Ramos (cell line): ENCODE measurements around the gene NKD1.

Experiments used
- in situ Hi-C: fragments of 300-500 bp; cut with MboI; formaldehyde crosslinking; loops from one replicate; pipeline ENCODE4 v1.14.3; 2022; ENCODE audit warnings: low sequenced_read_pairs; ENCODE audit not compliant: unreplicated experiment

The NKD1 gene

DNA sequence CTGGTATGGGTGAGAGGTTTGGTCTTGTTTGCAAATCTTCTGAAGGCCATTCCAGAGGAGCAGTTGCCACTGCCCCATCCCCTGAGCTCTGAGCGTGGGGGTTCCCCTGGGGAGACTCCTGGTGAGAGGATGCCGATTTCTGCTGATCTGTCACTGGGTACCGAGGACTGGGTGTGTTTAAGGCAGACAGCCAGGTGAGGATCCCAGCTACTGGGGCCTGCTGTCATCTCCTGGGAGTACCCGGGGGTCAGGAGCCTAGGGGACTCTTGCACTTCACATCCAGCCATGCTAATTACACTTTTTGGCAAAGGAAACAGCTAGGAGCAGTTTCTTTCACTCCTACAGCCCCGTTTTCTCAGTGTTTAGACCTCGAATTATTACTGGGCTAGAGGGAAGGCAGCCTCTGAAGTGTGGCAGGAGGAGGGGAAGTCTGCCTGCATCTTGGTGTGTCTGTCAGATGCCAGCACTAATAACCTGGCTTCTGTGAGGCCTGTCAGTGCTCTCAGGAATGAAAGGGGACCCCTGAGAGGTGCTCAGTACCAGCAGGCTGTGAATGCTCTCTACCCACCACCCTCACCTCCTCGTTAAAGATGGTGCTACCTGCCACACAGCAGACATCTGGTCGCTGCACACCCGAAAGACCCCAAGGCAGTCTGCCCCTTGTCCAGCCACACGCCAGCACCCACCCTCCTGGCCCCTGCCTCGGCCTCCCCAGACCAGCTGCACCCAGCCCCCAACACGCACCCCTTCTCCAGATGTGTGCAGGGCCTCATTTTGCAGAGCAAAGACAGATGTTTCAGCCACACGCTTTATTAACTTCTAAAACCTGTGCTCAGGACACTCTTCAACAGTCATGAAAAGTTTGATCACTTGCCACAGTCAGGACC is 89.8 kb downstream of the NKD1 start:
- in situ Hi-C loops = no loop called here

DNA sequence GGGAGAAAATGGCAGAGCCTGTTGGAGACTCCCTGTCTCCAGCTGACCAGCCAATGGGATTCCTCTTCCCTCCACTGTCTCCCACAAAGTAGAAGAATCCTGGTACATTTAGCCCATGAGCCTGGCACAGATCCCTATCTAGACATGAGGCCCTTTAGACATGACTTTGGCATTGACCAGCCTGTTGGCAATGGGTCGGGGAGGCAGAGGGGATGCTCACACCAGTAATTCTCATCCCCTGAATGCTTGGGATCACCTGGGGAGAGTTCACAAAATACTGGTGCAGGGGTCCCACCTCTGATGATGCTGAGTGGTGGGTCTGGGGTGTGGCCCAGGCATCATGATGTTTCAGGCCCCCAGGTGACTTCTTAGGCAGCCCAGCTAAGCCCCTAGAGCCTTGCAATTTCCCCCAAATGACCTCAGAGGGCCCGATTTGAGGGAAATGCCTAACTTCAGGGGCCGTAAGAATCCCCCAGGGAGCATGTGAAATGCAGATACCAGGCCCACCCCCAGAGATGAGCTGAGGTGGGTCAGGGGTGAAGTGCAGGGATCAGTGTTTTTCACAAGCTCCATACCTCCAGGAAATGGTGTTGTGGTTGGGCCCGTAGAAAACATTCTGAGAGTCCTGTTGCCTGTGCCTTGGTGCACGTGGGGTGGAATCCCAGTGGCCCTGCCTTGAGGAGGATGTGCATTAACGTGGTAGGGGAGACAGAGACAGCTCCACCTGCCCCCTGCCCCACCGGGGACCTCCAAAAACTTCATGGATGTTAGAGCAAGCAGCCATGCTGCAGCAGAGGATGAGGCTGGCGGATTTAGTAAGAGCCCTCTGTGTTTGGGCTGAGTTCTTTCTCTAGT is 90.8 kb downstream of the NKD1 start:
- in situ Hi-C loops = no loop called here

DNA sequence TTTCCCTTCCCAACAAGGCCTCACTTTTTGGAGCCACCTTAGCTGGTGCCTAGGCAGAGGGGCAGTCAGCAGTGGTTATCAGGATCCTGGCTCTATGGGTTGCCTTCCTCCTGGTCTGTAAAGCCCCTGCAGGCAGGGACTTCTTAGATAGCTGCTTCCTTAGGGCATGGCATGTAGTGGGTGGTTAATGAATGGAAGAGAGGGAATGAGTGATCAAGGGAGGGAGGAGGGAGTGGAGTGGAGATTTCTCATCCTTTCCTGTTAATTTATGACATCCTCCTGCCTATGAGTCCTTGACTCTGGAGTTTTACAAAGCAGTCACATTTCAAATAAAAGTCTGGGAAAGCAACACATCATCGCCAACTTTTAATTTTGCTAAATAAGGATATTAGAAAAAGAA is 92.2 kb downstream of the NKD1 start:
- in situ Hi-C loops = no loop called here

DNA sequence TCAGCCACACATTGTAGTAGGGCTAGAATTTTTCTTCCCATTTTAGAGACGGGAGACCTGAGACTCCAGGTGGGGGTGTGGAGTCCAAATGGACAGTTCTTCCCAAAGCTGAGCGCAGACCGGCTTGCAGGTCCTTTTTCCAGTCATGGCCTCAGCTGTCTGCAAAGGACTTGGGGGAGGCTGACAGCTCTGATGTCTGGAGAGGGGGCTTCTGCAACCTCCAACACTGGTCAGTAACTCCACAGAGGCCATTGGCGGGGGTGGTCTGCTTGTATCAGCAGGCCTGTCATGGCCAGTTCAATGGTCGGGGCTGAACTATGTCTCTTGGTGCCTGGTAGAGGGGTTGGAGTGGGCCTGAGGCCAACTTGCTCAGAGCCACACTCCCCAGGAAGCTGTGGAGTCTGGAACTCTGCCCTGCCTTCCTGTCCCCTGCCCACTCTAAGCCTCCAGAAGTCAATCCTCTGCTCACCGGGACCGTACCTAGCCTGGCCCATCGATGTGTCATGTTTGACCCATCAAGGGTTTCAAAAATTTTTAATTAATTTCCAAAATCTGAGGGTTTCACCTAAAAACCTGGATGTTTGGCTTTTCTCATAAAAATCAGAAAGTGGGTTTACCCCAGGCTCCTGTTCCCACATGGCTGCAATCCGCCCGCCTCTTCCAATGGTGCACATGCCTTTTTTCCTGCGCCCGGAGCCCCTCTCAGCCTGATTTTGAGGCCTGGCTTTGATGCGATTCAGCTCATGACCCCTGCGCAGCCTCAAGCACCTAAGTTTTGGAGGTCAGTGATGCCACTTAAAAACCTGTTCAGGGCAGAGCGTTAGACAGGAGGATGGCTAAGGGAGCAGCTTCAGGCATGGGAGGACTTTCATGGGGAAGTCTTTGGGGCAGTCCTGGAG is 93.0 kb downstream of the NKD1 start:
- in situ Hi-C loops = no loop called here

DNA sequence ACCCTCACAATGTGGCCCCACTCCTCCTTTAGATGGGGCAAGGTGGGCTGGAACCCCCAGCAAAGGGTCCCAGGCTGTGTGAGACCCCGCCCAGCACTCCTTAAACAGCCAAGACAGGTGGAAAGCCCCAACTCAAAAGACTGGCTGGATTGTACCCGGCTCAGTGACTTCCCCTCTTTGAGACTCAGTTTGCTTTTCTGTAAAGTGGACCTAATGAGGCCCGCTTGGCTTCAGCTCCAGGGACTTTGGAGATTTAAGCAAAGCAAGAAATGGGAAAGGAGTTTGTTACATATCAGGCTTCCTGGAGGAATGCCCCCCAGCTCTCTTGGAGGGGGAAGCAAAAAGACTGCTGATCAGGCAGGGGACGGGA is 93.6 kb downstream of the NKD1 start:
- in situ Hi-C loops = no loop called here

DNA sequence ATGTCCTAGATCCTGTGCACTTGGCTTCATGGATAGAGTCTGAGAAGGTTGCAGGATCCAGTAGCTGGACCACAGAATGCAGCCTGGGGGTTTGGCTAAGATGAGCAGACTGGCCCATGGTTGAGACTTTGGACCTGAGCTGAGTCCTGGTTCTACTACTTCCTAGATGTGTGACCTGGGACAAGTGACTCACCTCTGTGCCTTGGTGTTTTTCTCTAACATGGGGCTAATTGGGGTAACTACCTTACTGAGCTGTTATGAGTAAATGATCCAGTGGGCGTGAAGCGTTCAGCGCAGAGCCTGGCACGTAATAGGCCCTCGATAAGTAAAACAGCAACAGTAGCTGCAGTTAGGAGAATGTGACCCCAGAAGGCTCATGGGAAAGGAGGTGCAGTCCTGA is 94.2 kb downstream of the NKD1 start:
- in situ Hi-C loops = no loop called here

DNA sequence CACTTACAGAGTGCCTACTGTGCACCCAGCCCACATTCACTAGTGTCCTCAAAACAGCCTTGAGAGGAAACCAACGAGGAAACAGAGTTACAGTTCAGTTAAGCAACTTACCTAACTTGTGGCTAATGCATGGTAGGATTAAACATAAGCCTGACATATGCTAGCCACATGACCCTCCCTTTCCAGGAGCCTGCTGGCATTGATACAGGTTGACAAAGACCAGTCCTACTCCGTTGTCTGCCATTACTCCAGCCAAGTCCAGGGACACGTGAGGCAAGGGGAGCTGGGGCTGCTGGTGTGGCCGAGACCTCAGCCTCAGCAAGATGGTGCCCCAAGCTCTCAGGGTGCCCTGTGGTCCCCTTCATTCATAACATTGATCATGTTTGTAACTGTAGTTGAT is 95.0 kb downstream of the NKD1 start:
- in situ Hi-C loops = no loop called here

DNA sequence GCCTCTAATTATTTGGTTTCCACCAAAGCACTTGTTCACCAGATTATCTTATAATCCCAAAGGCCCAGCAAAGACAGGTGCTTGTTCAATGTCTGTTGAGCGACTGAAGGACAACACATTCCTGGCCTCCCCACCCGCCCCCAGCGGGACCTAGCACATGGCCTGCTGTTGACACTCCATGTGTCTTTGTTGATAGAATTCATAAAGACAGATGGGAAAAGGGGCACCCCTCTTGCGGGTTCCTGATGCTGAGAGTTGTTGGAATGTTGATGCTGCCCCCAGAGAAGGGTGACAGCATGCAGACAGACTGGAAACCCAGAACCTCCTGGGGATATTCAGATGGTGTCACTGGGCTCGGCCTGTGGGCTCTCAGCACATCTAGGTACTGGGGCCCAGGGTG is 96.0 kb downstream of the NKD1 start:
- in situ Hi-C loops = no loop called here

DNA sequence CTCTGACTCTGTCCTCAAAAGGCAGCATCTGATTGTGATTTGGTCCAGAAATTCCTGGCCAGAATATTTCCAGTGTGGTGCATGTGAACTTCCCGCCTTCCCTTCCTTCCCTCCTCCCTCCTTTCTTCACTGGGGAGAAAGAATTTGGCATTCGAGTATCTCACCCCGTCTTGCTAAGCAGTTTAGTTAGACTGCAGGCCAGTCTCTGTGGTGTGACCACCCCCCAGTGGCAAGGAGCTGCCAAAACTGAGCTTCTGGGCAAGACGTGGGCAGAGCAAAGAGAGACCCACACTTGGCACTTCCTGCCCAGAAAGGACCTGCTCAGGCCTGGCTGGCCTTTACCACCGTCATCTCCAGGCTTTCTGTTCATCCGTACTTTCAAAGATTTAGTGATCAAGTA is 96.5 kb downstream of the NKD1 start:
- in situ Hi-C loops = no loop called here

DNA sequence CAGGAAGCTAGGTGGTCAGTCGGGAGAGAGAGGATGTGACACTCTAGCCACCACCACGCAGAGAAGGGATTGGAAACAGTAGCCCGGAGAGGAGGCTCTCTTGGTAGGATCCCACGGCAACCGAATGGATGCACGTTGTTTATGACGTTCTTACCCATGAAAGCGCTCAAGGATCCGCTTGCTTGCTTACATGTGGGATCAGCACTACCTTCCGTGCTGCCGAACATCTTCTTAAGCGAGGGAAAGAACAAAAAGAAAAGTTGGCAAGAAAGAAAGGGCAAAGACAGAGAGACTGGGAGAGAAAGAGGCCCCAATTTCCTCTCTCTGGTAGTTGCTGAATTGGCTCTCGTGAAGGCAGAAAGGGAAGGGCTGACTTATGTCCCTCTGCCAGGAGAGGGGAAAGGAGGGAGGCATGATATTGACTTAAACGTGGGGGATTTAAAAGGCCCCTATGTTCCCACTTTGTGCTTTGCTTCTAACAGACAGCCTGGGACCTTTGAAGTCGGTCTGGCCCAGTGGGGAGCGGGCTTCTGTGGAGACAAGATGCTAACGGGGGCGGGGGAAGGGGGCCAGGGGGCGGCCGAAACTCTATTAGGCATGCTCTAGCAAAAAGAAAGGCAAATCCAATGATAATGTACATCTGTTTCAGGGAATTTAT is 97.5 kb downstream of the NKD1 start:
- in situ Hi-C loops = no loop called here

DNA sequence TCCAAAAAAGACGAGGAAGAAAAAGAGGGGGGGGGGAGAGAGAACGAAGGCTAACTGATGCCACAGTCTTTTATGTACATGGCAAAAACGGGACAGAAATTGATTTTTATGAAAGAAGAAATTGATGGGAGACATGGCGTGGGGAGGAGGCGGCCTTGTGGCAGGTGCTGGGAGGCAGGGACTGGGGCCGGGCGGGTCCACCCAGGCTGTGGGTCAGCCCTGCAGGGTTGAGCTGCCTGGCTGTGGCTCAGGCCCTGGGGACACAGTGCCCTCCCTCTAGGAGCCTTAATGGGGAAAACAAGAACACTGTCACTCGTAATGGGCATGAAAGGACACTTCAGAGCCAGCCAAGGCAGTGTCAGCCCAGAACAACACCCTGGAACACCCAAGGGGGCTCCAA is 98.1 kb downstream of the NKD1 start:
- in situ Hi-C loops = no loop called here

DNA sequence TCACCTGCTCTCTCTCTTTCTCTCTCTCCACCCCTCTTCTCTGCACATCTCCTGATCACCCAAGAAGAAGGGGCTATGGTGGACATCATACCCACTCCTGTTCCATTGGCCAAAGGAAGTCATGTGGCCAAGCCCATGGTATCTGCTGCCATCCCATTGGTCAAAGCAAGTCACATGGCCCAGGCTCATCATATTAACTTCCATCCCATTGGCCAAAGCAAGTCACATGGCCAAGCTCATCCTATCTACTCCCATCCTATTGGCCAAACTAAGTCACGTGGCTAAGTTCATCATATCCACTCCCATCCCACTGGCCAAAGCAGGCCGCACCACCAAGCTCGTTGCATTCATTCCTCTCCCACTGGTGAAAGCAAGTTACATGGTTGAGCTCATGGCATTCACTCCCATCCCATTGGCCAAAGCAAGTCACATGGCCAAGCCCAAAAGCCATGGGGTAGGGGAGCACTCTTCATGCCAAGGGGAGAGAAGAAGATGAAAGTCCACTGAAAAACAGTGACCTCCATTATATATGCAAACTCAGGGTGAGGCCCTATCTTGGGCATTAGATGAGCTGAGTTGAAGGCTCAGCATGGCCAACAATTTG is 103.7 kb downstream of the NKD1 start:
- in situ Hi-C loops = loop anchor here (25.0 kb wide), 1 partner anchor 415 kb away; no protein-coding TSS in a partner anchor

DNA sequence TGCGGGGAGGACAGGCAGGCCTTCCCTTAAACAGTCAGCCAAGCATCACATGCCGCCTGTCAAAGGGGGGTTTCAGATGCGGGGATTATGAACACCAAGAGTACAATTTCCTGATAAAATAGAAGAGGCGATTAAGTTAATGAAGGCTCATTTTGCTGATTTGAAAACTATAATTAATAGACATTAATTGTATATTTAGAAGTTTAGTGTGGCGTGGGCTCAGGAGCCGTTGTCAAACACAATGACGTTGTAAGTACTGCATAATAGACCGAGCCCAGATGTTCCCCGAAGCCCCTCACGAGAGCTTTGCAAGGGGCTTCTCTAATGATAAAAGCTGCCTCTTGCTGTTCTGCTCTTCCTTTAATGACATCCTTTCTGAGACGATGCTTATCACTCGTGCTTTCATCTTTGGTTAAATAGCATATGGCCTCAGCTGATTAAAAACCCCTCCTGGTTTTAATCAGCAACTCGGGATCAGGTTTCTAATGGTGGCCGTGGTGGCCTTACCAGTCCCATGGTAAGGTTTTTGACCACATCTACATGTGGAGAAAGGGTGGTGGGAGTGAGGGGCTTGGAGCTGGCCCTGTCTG is 104.7 kb downstream of the NKD1 start:
- in situ Hi-C loops = loop anchor here (25.0 kb wide), 1 partner anchor 416 kb away; no protein-coding TSS in a partner anchor

DNA sequence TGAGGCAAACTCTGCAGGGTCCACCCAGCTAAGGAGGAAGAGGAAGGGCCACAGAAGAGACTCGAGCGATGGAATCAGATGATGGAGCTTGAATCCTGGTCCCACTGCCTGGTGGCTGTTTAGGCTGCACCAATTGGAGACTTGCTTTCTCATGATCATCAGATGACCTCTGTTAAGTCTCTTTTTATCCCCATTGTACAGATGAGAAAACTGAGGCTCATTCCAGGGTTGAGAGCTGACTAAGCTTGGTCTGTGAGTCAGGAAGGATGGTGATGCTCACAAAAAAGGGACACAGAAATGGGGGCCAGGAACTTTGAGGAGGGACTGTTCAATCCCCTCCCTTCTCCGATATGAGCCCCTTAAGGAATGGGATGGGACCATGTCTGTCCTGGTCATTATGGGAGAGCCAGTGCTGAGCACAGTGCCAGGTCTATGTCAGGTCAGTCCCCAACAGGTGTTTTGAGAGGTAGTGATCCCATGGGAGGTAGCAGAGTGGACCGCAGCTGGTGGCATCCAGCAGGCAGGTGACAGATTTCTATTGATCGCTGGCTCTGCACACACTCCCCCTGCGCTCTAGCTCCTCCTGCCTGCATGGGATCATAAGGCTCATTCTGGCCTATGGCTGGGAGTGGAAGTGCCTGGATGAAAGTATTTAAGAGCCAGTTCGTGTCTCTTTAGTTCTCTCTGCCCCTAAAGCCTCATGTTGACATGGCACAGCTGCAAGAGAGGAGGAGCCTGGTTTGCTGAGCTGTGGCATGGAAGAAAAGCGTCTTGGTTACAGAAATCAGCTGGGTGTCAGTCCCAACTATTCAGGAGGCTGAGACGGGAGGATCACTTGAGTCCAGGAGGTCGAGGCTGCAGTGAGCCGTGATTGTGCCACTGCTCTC is 105.7 kb downstream of the NKD1 start:
- in situ Hi-C loops = loop anchor here (25.0 kb wide), 1 partner anchor 417 kb away; no protein-coding TSS in a partner anchor

DNA sequence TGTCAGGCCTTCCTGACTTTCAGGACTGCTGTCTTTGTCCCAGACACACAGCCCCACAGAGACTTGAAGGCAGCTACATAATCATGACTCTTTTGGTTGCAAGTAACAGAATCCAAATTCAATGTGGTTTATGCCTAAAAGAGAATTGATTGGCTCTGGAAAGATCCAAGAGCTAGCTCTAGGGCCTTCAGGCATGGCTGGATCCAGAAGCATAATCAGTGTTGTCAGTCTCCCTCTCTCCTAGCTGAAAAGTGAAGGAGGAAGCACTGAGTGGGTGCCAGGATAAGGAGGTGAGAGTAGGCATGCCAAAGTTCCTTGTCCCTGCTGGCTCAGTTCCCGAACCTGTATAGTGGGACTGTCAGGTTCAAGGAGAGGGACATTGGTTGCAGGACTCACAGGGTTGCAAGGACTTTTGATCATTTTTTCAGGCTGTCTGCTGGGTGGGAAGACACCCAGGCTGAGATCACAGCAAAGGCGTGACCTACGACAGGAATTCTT is 107.4 kb downstream of the NKD1 start:
- in situ Hi-C loops = loop anchor here (25.0 kb wide), 1 partner anchor 418 kb away; no protein-coding TSS in a partner anchor

DNA sequence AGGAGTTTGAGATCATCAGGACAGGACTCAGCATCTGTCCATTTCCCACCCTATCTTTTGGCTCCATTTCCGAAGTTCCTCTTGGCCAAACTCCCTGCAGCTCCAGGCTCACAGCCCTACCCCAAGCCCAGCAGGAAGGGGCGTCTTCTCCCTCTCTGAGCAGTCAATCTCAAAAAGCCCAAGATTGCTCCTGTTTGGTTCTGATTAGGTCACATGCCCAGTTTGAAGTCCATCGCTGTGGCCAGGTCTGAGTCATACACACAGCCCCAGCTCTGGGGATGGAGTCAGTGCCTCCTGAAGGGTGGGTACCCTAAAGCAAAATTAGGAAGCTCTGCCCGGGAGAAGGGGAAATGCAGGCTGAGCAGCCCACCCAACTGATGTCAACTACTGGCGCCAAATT is 109.0 kb downstream of the NKD1 start:
- in situ Hi-C loops = loop anchor here (25.0 kb wide), 1 partner anchor 420 kb away; no protein-coding TSS in a partner anchor

DNA sequence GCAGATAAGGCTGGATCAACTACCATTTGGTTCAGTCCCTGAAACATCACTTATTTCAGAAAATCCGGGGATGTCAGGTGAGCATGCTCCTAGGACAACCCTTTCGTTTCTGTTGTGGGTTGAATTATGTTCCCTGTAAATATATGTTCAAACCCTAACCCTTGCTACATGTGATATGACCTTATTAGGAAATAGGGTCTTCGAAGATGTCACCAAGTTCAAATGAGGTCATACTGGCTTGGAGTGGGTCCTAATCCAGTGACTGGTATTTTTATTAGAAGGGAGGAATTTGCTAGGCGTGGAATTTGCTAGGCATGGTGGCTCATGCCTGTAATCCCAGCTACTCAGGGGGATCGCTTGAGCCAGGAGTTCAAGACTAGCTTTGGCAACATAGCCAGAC is 111.6 kb downstream of the NKD1 start:
- in situ Hi-C loops = loop anchor here (25.0 kb wide), 1 partner anchor 423 kb away; no protein-coding TSS in a partner anchor
